Breast epithelium (tissue), 3 donors: ENCODE results near the gene CLSTN3.

Experiments
- POLR2AphosphoS5 ChIP-seq, 3 donors: sonication (generic); formaldehyde crosslinking; IDR thresholded peaks; one replicate each; pipeline ENCODE4 v1.6.1; 2017; ENCODE audit warnings: antibody characterized with exemption in 3 of 3
- TF ChIP-seq, protein P1 (sequence below), 3 donors: fragments of 450-650 bp; IDR thresholded peaks; one replicate each; pipeline ENCODE4 v1.5.1; 2016 to 2017; ENCODE audit warnings: antibody characterized with exemption in 3 of 3, mild to moderate bottlenecking in 3 of 3, moderate library complexity in 3 of 3

DNA sequence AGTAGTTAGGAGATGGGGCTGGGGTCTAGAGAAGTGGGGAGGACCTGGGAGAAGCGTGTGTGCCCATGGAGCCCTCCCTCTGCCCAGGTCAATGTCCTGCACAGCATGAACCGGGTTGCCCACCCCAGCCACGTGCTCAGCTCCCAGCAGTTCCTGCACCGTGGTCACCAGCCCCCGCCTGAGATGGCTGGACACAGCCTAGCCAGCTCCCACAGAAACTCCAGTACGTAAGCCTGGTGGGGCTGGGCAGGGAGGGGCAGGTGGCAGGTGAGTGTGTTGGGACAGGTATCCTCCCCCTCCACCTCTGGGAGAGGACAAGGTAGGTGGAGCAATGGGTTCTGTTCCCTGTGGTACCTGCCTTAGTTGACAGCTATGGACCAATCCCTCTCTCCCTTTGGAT is 20.7 kb downstream of the CLSTN3 start:
- TF ChIP-seq, protein P1, sequence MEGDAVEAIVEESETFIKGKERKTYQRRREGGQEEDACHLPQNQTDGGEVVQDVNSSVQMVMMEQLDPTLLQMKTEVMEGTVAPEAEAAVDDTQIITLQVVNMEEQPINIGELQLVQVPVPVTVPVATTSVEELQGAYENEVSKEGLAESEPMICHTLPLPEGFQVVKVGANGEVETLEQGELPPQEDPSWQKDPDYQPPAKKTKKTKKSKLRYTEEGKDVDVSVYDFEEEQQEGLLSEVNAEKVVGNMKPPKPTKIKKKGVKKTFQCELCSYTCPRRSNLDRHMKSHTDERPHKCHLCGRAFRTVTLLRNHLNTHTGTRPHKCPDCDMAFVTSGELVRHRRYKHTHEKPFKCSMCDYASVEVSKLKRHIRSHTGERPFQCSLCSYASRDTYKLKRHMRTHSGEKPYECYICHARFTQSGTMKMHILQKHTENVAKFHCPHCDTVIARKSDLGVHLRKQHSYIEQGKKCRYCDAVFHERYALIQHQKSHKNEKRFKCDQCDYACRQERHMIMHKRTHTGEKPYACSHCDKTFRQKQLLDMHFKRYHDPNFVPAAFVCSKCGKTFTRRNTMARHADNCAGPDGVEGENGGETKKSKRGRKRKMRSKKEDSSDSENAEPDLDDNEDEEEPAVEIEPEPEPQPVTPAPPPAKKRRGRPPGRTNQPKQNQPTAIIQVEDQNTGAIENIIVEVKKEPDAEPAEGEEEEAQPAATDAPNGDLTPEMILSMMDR (IDR thresholded peaks at IDR 0.05): no peak
- no peak for TF ChIP-seq POLR2AphosphoS5 (IDR thresholded peaks at IDR 0.05)
